ENCODE data around the gene PRXL2A. TPM values are rescaled to one million over a fixed set of nuclear protein-coding genes. Genes with fewer than 3 reads are reported as not detected.

The PRXL2A gene
- total RNA-seq, 2 experiments from 2014 or later: 17.6 to 17.7 TPM

DNA sequence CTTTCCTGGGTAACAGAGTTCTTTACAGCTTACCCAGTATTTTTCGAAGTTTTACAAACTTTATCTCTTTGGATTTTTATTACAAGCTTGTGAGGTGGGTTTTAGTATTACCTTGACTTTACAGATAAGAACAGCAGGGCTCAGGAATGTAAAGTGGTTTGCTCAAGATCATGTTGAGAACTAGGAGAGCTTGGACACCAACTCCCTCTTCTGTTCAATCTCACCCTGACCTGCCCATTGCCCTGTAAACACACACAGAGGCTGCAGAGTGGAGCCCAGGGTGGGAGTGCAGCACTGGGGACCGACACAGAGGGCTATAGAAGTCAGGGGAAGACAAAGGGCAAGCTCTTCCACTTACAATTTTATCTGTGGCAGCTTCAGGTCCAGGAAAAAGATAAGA is 41.2 kb downstream of the PRXL2A start:
- Mint-ChIP-seq H3K27ac (peak overlapping the region; percentile 88), H3K36me3 (ENCODE audit: low read depth) (no peaks in the 10 kb centered on the region), H3K9me3 (no peaks in the 10 kb centered on the region), H3K4me3 (no peak overlapping the region), H3K27me3 (ENCODE audit: low read depth) (no peaks in the 10 kb centered on the region), H3K4me1 (ENCODE audit: low read depth) (peaks cover 53% of the 10 kb centered on the region)
- DNase-seq: no peak
- intact Hi-C loops (cut with micrococcal nuclease): loop anchor here (1.0 kb wide), 1 partner anchor 23 kb away; no protein-coding TSS in a partner anchor
- CTCF ChIA-PET: interaction anchor here (0.7 to 24.3 kb wide), 9 partner anchors 9 to 71 kb away, joined by 3 to 916 read pairs (median 3); no protein-coding TSS in a partner anchor

GRCh38 chr10:80451132-80451531 is 42.8 kb downstream of the PRXL2A start:
- Mint-ChIP-seq H3K36me3 (ENCODE audit: low read depth) (peaks cover 6% of the 10 kb centered on the region), H3K4me1 (ENCODE audit: low read depth) (peaks cover 44% of the 10 kb centered on the region), H3K27me3 (ENCODE audit: low read depth) (no peaks in the 10 kb centered on the region), H3K9me3 (no peaks in the 10 kb centered on the region), H3K4me3 (no peak overlapping the region), H3K27ac (no peak overlapping the region)
- CTCF ChIA-PET: interaction anchor here (24.3 kb wide), 1 partner anchor 55 kb away, joined by 916 read pairs; no protein-coding TSS in a partner anchor
- intact Hi-C loops (cut with micrococcal nuclease): loop anchor here (10.0 kb wide), 1 partner anchor 1476 kb away; no protein-coding TSS in a partner anchor
- DNase-seq: no peak

DNA sequence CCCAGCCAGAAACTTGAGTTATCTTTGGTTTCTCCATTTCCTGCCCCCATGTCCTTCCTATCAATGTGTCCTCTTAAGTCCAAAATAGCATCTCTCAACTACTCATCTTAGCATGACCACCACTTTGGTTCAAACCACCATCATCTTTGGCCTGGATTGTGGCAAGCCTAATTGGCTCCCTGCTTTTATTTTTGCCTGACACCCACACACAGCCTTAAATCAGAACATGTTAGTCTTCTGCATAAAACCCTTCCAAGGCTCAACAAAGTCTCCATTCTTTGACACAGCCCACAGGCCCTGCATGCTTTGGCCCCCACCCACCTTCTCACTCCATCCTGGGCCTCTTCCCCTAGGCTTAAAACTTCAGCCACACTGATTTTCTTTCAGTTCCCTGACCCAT is 43.7 kb downstream of the PRXL2A start:
- no peak for DNase-seq
- no peak overlapping the region for H3K4me3 Mint-ChIP-seq
- peaks cover 43% of the 10 kb centered on the region for H3K4me1 Mint-ChIP-seq (ENCODE audit: low read depth)
- no peaks in the 10 kb centered on the region for H3K9me3 Mint-ChIP-seq
- intact Hi-C loops (cut with micrococcal nuclease): loop anchor here (10.0 kb wide), 1 partner anchor 1477 kb away; no protein-coding TSS in a partner anchor
- H3K27me3 Mint-ChIP-seq (ENCODE audit: low read depth): no peaks in the 10 kb centered on the region
- CTCF ChIA-PET: interaction anchor here (1.1 to 24.3 kb wide), 3 partner anchors 8 to 54 kb away, joined by 3 to 916 read pairs (median 3); no protein-coding TSS in a partner anchor
- H3K36me3 Mint-ChIP-seq (ENCODE audit: low read depth): peaks cover 10% of the 10 kb centered on the region
- H3K27ac Mint-ChIP-seq: no peak overlapping the region

GRCh38 chr10:80452640-80453039 is 44.3 kb downstream of the PRXL2A start:
- intact Hi-C loops (cut with micrococcal nuclease): loop anchor here (10.0 kb wide), 1 partner anchor 1478 kb away; no protein-coding TSS in a partner anchor
- peaks cover 43% of the 10 kb centered on the region for H3K4me1 Mint-ChIP-seq (ENCODE audit: low read depth)

DNA sequence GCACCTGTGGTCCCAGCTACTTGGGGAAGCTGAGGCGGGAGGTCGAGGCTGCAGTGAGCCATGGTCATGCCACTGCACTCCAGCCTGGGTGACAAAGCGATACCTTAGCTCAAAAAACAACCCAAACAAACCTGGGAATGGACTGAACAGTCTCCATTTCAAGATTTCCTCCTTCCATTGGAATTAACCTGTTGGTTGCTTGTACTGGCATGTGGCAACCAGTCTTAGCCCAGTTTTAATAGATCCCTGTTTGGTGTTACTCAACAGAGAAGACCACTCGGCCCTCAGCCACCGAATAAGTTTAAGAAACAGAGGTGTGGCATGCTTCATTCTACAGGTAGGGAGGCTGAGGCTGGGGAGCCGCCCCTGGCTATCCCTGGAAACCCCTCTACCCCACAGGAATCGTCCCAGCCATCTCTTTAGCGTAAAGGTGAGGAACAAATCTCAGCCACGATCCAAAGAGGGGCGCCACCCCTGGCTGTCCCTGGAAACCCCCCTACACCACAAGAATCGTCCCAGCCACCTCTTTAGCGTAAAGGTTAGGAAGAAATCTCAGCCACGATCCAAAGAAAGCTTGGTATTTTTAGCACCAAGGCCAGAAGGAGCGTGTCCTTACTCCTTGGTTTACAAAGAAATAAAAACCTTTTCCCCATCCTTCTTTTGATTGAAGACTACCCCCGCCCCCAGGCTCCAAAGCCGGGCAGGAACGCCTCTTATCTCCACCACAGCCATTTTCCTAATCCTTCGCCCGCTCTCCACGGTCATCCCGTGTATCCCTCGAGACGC is 44.9 kb downstream of the PRXL2A start:
- Mint-ChIP-seq H3K27me3 (ENCODE audit: low read depth) (no peaks in the 10 kb centered on the region), H3K27ac (peak overlapping the region; percentile 51), H3K4me1 (ENCODE audit: low read depth) (peaks cover 44% of the 10 kb centered on the region), H3K9me3 (no peaks in the 10 kb centered on the region), H3K4me3 (peak overlapping the region; percentile 73), H3K36me3 (ENCODE audit: low read depth) (peaks cover 13% of the 10 kb centered on the region)
- intact Hi-C loops (cut with micrococcal nuclease): loop anchor here (10.0 kb wide), 1 partner anchor 1478 kb away; no protein-coding TSS in a partner anchor
- no peak for DNase-seq
- CTCF ChIA-PET: interaction anchor here (0.5 to 24.3 kb wide), 6 partner anchors 9 to 1075 kb away, joined by 3 to 916 read pairs (median 3); no protein-coding TSS in a partner anchor

More at GRCh38 chr10:80452640-80453039, 44.3 kb downstream of the PRXL2A start:
- no peaks in the 10 kb centered on the region for H3K9me3 Mint-ChIP-seq
- CTCF ChIA-PET: interaction anchor here (0.5 to 24.3 kb wide), 6 partner anchors 9 to 1076 kb away, joined by 3 to 916 read pairs (median 3); no protein-coding TSS in a partner anchor
- H3K36me3 Mint-ChIP-seq (ENCODE audit: low read depth): peaks cover 13% of the 10 kb centered on the region
- no peak overlapping the region for H3K4me3 Mint-ChIP-seq
- H3K27ac Mint-ChIP-seq: no peak overlapping the region
- H3K27me3 Mint-ChIP-seq (ENCODE audit: low read depth): no peaks in the 10 kb centered on the region
- DNase-seq: no peak

GRCh38 chr10:80453842-80454512 is 45.6 kb downstream of the PRXL2A start, which contains the start of gene TSPAN14:
TSPAN14 (plus strand) TSS chr10:80454310; CDS start chr10:80489234, 34,924 bp downstream.
- Mint-ChIP-seq H3K9me3 (no peaks in the 10 kb centered on the region), H3K4me1 (ENCODE audit: low read depth) (peaks cover 44% of the 10 kb centered on the region), H3K27ac (peak within 1 kb of the TSS; percentile 93), H3K36me3 (ENCODE audit: low read depth) (peaks cover 15% of the 10 kb centered on the region), H3K4me3 (peak within 1 kb of the TSS; percentile 98), H3K27me3 (ENCODE audit: low read depth) (no peaks in the 10 kb centered on the region)
- CTCF ChIA-PET: interaction anchor here (1.6 to 24.3 kb wide), 3 partner anchors 9 to 52 kb away, joined by 4 to 916 read pairs (median 17); no protein-coding TSS in a partner anchor
- peak; percentile 74 for DNase-seq
- intact Hi-C loops (cut with micrococcal nuclease): loop anchor here (1.0 to 10.0 kb wide), 4 partner anchors 17 to 1479 kb away; no protein-coding TSS in a partner anchor

GRCh38 chr10:80454513-80455460 is 46.4 kb downstream of the PRXL2A start:
- peak overlapping the region; percentile 93 for H3K27ac Mint-ChIP-seq
- H3K9me3 Mint-ChIP-seq: no peaks in the 10 kb centered on the region
- H3K36me3 Mint-ChIP-seq (ENCODE audit: low read depth): peaks cover 15% of the 10 kb centered on the region
- intact Hi-C loops (cut with micrococcal nuclease): loop anchor here (1.0 to 10.0 kb wide), 6 partner anchors 9 to 1480 kb away; partner anchors contain the start of gene TMEM254
- peaks cover 46% of the 10 kb centered on the region for H3K4me1 Mint-ChIP-seq (ENCODE audit: low read depth)
- CTCF ChIA-PET: interaction anchor here (2.9 to 24.3 kb wide), 3 partner anchors 10 to 51 kb away, joined by 17 to 916 read pairs (median 74); no protein-coding TSS in a partner anchor
- peak overlapping the region; percentile 98 for H3K4me3 Mint-ChIP-seq
- DNase-seq: peak; percentile 43
- no peaks in the 10 kb centered on the region for H3K27me3 Mint-ChIP-seq (ENCODE audit: low read depth)

GRCh38 chr10:80455461-80456349 is 47.4 kb downstream of the PRXL2A start:
- Mint-ChIP-seq H3K27ac (peak overlapping the region; percentile 93), H3K36me3 (ENCODE audit: low read depth) (peaks cover 15% of the 10 kb centered on the region), H3K4me3 (peak overlapping the region; percentile 98), H3K4me1 (ENCODE audit: low read depth) (peaks cover 55% of the 10 kb centered on the region), H3K9me3 (no peaks in the 10 kb centered on the region), H3K27me3 (ENCODE audit: low read depth) (no peaks in the 10 kb centered on the region)
- intact Hi-C loops (cut with micrococcal nuclease): loop anchor here (1.0 to 10.0 kb wide), 5 partner anchors 8 to 1481 kb away; partner anchors contain the start of gene TMEM254
- DNase-seq: no peak
- CTCF ChIA-PET: interaction anchor here (0.7 to 24.3 kb wide), 4 partner anchors 9 to 50 kb away, joined by 3 to 916 read pairs (median 46); no protein-coding TSS in a partner anchor

DNA sequence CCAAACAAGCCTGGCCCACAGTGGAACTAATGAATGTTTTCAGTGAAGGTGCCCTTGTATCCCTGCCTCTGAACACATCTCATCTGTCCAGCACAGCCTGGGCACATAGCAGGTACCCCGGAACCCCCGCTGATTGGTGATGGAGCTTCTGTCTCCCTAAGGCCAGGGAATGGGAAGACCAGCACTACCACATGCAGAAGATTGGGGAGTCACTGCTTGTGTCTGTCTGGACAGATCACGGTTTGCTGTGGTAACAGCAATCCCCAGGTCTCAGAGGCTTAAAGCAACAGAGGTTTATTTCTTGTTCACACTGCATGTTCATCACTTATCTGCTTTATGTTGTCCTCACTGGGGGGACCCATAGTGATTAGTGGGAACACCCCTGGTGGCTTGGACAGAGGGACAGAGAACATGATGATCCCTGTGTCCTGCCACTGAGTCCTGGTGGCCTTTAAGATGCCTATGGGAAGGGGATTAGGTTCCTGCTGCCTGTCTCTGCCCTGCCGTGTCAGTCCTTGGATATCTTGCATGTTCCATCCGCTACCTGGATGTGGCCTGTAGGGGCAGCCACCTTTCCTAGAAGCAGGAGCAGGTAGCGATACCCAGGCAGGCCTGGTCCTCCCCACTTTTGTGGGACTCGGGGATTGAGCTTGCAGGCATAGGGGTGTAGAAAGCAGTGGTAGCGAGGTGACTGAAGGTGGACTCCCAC is 49.4 kb downstream of the PRXL2A start:
- DNase-seq: peak; percentile 27
- CTCF ChIA-PET: interaction anchor here (0.6 to 24.3 kb wide), 6 partner anchors 8 to 382 kb away, joined by 3 to 916 read pairs (median 8); no protein-coding TSS in a partner anchor
- Mint-ChIP-seq H3K36me3 (ENCODE audit: low read depth) (peaks cover 15% of the 10 kb centered on the region), H3K27me3 (ENCODE audit: low read depth) (no peaks in the 10 kb centered on the region), H3K9me3 (no peaks in the 10 kb centered on the region), H3K4me1 (ENCODE audit: low read depth) (peaks cover 74% of the 10 kb centered on the region), H3K27ac (peak overlapping the region; percentile 93), H3K4me3 (peak overlapping the region; percentile 76)
- intact Hi-C loops (cut with micrococcal nuclease): loop anchor here (5.0 to 10.0 kb wide), 2 partner anchors 380 to 1483 kb away; partner anchors contain the start of gene TMEM254
